ENCODE measurements around the gene FABP7.
A peak's percentile ranks its signal among the peaks of the same experiment; 100 is the strongest.

The FABP7 gene

DNA sequence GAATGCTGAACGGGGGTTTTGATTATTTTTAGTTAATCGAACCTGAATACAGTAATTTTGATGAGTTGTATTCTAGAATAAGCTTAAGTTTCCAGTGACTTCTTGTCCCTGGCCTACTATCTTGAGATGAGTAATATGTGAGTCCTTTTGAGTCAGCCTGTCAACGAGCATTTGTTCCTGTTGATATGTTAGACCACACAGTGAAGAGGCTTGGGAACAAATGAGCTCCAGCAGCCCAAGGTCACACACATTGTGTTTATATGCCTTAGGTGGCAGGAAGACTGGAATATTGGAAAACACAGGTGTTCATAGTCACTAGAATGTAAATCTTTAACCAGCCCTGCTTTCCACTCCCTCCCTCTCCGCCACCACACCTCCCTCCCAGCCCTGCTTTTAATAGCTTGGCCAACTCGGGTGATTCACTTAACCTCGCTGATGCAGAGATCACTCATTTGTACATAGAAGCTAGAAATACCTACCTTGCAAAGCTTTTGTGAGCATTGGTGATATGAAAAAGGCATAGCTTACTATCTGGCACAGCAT, 18.7 kb downstream of the FABP7 start:
- peak; percentile 44 for DNase-seq (ENCODE audit: low spot score)

DNA sequence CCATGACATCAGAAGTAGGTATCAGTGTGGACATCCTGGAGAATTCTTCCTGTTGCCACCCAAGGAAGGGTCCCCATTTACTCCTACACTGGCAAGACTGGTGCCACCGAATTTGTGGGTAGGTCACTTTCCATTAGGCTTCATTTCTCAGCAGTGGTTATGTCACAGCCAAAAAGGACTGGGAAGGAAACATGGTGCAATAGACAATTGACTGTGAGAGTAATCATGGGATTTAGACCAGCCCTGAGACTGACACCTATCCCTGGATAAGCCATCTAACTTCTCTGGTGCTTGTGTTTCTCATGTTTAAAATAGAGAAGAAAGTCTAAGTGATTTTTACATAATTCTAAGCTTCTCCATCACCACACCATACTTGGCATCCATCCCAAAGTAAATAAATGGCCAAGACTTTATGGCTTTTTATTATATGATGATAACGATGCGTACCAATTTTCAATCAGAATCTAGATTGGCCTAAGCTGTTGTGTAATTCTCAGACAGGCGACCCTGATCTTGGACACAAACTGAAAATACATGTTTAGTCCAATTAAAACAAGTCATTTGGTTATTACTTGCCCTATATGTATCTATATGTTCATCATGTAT, 19.7 kb downstream of the FABP7 start:
- DNase-seq (ENCODE audit: low spot score), result no peak

DNA sequence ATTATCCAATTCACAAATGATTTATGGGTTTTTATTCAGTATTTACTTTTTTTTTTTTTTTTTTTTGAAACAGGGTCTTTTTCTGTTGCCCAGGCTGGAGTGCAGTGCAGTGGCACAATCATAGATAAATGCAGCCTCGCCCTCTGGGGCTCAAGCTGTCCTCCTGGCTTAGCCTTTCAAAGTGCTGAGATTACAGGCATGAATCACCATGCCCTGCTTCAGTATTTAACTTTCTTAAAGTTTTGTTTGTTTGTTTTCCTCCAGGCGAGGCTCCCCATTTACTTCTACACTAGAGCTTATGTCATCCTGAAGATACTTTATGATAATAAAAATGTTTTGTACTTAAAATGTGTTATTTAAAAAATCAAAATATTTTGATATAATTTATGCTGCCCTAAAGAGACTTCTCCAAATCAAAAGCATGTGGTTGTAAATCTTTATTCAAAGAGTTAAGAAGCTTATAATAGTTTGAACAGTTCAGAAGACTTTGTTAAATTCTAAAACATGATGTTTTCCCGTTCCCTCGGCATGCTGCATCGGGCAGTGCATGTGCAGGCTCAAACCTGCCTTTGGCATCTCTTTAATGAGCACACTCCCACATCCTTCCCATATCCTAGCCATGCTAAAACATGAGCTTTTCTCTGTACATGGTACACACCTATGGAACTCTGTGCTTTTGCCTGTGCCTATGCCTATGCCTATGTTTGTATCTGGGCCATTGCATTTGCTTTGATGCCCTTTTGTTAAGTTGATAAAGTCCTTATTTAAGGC, 20.6 kb downstream of the FABP7 start:
- DNase-seq (ENCODE audit: low spot score), result no peak

GRCh38 chr6:122800906-122801305, 21.4 kb downstream of the FABP7 start:
- no peak for DNase-seq (ENCODE audit: low spot score)

GRCh38 chr6:122801397-122801796, 21.9 kb downstream of the FABP7 start:
- DNase-seq (ENCODE audit: low spot score), result no peak

DNA sequence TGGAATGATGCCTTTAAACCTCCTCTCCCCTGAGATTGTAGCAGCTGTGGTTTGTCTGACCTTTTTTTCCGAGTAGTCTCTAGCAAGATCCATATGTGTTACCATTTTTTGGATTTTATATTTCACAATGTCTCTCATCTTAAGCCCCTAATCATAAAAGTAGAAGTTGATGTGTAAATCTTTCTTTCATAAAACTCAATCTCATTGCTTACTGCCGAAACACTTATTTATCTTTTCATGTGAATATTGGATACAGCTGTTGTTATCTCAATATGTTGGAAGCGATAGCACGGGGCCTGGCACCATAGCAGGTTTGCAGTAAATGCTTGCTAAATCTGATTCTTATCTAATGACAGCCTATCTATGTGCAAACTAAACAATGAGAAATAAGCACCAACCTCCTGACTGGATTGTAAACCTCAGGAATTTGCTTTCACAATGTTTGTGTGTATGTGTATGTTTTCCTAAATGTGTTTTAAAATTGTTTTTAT, 23.7 kb downstream of the FABP7 start:
- no peak for DNase-seq (ENCODE audit: low spot score)

DNA sequence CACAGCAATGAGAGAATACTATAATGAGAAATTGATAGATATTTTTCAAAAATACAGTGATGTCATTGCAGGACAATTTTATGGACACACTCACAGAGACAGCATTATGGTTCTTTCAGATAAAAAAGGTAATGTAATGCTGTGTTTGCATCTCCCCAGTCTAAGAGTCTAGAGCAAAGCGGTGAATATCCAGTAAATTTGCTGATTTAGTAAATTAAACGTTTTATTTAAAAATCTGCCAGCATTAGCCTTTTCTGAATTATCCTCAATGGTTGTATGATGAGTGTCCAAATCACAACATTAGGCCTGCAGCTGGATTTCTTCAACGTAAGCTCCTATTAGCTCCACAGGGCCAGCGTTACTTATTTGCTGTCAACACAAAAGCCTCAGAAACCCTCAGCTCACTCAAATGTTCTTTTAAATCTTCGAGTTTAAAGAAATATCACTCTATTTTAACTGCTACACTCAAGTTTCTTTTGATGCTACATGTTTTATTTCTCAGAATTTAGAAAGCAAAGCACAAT, 25.5 kb downstream of the FABP7 start:
- no peak for DNase-seq (ENCODE audit: low spot score)

GRCh38 chr6:122806291-122806690, 26.8 kb downstream of the FABP7 start:
- DNase-seq (ENCODE audit: low spot score), result no peak

GRCh38 chr6:122808121-122808885, 28.8 kb downstream of the FABP7 start:
- no peak for DNase-seq (ENCODE audit: low spot score)

DNA sequence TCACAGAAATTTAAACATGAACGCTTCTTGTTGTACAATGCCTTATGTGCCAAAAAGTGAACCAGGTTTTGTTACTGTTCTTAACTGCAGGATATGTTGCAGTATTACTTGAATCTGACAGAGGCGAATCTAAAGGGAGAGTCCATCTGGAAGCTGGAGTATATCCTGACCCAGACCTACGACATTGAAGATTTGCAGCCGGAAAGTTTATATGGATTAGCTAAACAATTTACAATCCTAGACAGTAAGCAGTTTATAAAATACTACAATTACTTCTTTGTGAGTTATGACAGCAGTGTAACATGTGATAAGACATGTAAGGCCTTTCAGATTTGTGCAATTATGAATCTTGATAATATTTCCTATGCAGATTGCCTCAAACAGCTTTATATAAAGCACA, 29.5 kb downstream of the FABP7 start:
- DNase-seq (ENCODE audit: low spot score), result no peak

GRCh38 chr6:122809691-122810090, 30.2 kb downstream of the FABP7 start:
- DNase-seq (ENCODE audit: low spot score), result no peak

DNA sequence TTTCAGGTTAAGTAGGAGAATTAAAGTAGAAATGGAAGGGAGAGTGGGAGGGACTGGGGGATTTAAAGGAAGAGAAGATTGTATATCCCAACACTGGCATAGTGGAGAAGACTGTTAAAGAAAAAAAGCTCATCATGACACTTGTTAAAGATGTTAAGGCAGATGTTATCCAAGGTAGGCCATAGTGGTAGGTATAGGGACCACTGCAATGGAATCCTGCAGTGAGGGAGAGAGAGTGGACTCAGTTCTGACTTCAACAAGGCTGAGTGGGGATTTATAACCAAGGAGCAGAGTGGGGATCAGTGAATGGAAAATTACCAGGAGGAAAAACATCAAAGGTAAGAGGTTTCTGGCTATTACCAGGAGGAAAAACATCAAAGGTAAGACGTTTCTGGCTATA, 30.7 kb downstream of the FABP7 start:
- no peak for DNase-seq (ENCODE audit: low spot score)

DNA sequence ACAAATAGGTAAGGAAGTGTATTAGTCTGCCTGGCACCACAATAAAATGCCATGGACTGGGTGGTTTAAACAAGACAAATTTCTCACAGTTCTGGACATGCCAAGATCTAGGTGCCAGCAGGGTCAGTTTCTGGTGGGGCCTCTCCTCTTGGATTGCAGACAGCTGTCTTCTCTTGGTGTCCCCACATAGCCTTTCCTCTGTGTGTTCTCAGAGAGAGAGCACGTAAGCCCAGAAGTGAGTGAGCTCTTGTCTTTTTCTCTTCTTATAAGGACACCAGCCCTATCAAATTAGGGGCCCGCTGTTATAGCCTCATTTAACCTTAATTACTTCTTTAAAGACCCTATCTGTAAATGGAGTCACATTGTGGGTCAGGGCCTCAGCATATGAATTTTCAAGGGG, 37.8 kb downstream of the FABP7 start:
- DNase-seq (ENCODE audit: low spot score), result no peak

GRCh38 chr6:122817766-122818165, 38.2 kb downstream of the FABP7 start:
- no peak for DNase-seq (ENCODE audit: low spot score)

DNA sequence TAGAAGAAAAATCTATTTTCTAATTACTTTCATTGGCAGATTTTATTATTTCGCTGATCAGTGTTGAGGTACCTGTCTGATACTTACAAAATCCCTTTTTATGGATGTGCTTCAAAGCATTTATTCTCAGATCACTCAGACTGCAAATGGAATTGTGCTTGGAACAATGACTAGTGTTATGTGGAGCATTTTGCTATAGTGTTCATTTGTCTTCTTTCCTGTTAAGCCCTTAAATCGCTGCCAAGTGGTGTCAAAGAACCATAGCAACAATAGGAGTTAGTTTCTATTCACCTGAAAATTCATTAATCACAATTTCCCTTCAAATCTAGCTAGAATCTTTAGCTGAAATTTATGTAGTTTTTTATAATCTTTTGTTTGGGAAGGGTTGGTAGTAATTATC, 39.4 kb downstream of the FABP7 start:
- no peak for DNase-seq (ENCODE audit: low spot score)

GRCh38 chr6:122821095-122821494, 41.6 kb downstream of the FABP7 start:
- DNase-seq (ENCODE audit: low spot score), result no peak

DNA sequence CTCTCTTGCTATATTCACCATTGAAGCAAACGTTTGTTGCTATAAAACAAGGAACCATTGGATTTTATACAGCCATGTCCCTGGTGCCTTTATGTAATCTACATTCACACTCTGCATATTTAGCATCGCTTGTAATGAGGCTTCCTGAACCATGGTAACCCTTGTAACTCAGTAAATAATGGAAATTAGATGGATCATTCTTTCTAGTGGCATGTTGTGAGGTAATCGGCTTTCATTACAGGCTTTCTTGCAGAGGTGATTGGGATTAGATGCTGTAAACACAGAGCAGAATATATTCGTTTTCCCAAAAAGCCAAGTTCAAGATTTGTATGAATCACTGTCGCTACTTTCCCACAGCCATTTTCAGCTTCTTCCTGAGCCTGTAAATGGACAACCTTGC, 45.6 kb downstream of the FABP7 start:
- no peak for DNase-seq (ENCODE audit: low spot score)

DNA sequence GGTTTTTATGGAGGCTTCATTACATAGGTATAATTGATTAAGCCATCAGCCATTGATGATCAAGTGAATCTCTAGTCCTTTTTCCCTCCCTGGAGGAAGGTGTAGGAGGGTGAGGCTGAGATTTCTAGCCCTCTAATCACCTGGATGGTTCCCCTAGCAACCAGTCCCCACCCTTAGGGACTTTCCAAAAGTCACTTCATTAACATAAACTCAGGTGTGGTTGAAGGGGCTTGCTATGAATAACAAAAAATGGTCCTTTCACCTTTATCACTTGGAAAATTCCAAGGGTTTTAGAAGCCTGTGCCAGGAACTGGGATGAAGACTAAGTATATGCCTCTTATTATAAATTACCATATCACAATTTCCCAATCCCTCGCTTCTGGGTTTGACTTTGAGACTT, 49.9 kb downstream of the FABP7 start:
- DNase-seq (ENCODE audit: low spot score), result no peak

DNA sequence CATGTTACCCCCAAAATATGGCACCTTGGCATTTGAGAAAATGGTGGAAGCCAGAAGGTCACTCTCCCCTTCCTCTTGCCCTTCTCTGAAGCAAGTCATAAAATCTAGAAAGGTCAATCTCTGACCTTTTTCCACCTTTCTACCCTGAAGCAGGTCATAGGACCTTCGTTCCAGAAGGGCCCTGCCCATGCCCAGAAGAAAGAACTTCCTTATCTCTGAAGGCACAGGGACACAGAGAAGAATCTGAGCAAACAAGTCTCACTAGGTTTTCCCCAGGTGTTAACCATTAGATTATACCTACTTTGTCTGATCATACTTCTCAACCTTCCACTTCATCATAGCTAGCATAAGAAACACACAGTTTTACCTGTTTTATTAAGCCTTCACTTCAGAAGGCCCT, 52.0 kb downstream of the FABP7 start:
- DNase-seq (ENCODE audit: low spot score), result no peak

GRCh38 chr6:122832459-122832858, 52.9 kb downstream of the FABP7 start:
- no peak for DNase-seq (ENCODE audit: low spot score)

DNA sequence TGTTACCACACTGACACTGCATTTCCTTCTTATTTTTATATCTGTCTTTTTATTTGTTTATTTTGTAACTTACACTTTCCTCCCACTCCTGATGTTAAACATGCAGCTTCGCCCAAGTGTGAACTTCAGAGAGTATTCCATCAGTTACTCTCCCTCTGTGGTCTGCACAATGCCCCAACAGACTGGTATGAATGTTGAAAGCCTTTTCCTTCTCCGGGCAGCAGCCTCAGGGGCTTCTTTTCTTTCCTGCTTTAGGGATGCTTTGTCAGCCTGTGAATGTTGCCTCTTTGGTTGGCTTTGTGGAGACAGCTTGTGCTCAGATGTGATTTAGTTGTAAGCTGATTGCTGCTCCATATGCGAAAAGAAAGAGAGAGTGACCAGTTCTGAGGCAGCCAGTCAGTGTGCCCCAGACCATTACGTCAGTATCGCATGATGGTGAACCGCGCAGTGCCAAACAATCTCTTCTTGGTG, 53.5 kb downstream of the FABP7 start:
- no peak for DNase-seq (ENCODE audit: low spot score)

All from GM03348 (cell line).